Kidney (tissue), 14 donors: Measurements from ENCODE around the gene MAGOH. TPM values are rescaled to one million over a fixed set of nuclear protein-coding genes. Genes with fewer than 3 reads are reported as not detected.

ENCODE experiments used
- DNase-seq, 5 donors: peaks; one replicate each; pipeline ENCODE4 v3.0.0-alpha.2; 2013 to 2020
- FAIRE-seq: peaks from 2 replicates; lab custom pipeline; 2012; peaks lifted over from hg19 to GRCh38; lab: Jason Lieb, UNC
- H3K27ac ChIP-seq, 2 donors: one replicate each; pipeline ENCODE4 v1.7.0; 2013; ENCODE audit warnings: low read depth in 2 of 2, low read length in 2 of 2, inconsistent platforms in 1 of 2
- H3K27me3 ChIP-seq: one replicate; pipeline ENCODE4 v1.7.1; 2013; ENCODE audit warnings: low read length, inconsistent platforms; ENCODE audit not compliant: control insufficient read depth, insufficient read depth
- H3K36me3 ChIP-seq, 3 donors: one replicate each; pipeline versions ENCODE4 v1.7.0 to v1.7.1; 2013; ENCODE audit warnings: low read length in 3 of 3, control low read depth in 1 of 3, inconsistent platforms in 1 of 3; ENCODE audit not compliant: insufficient read depth in 3 of 3, control insufficient read depth in 2 of 3
- H3K4me1 ChIP-seq, 3 donors: one replicate each; pipeline versions ENCODE4 v1.7.0 to v1.7.1; 2013; ENCODE audit warnings: low read length in 3 of 3, inconsistent platforms in 1 of 3, low read depth in 1 of 3; ENCODE audit not compliant: control insufficient read depth in 2 of 3, insufficient read depth in 2 of 3
- H3K4me3 ChIP-seq, 3 donors: one replicate each; pipeline versions ENCODE4 v1.7.0 to v1.8.1; 2013; ENCODE audit warnings: low read length in 3 of 3, control low read depth in 1 of 3, inconsistent platforms in 1 of 3
- H3K9ac ChIP-seq, 3 donors: one replicate each; pipeline versions ENCODE4 v1.7.0 to v1.7.1; 2013; ENCODE audit warnings: low read length in 3 of 3, control low read depth in 1 of 3, inconsistent platforms in 1 of 3
- H3K9me3 ChIP-seq, 3 donors: one replicate each; pipeline versions ENCODE4 v1.7.0 to v1.7.1; 2013; ENCODE audit warnings: low read length in 3 of 3, control low read depth in 1 of 3, inconsistent platforms in 1 of 3; ENCODE audit not compliant: control insufficient read depth in 2 of 3, insufficient read depth in 1 of 3
- intact Hi-C: fragments of 100-400 bp; cut with DNase I; formaldehyde crosslinking; loops from one replicate; pipeline ENCODE4 v1.11.1; 2022
- polyA plus RNA-seq: library from polyadenylated mRNA; stranded (reverse); fragments of 350-450 nt; fragmentation: Illumina TruSeq; extraction: RNeasy Lipid Tissue Mini Kit (QIAGEN cat#74804); gene quantifications from one replicate; pipeline ENCODE4 v1.2.3, GENCODE V29; 2014; ENCODE audit warnings: low read depth, low replicate concordance; ENCODE audit not compliant: insufficient read depth
- total RNA-seq: library from RNA; stranded (reverse); fragmentation: NEBNext Ultra II Directional; extraction: Animal tissue kit (Norgen Biotek cat#: 25700); gene quantifications from one replicate; pipeline ENCODE4 v1.2.1, GENCODE V29; 2021
- TF ChIP-seq, protein P1 (sequence below): IDR thresholded peaks from 3 replicates; pipeline ENCODE4 v1.5.1; 2012; ENCODE audit warnings: mild to moderate bottlenecking, moderate library complexity, borderline replicate concordance; ENCODE audit not compliant: insufficient read depth; ENCODE audit errors: extremely low read depth
- donor health status: control.
- donor health status: control.
- donor health status: control.
- donor health status: control.
- donor health status: control.
- donor health status: DM: yes; HTN: yes; CAD: no.
- donor health status: Normal renal cell carcinoma (clear cell type).

Gene MAGOH
- total and polyA plus RNA-seq, 2 donors from 2014 or later: 39.4 to 64.6 TPM

GRCh38 chr1:53259932-53260331 lies 21.6 kb upstream of the MAGOH start:
- no peak for DNase-seq
- H3K4me1 ChIP-seq: no peaks in the 10 kb centered on the region
- no peaks in the 10 kb centered on the region for H3K9me3 ChIP-seq
- FAIRE-seq: no peak
- no peak overlapping the region for H3K9ac ChIP-seq
- H3K36me3 ChIP-seq: no peaks in the 10 kb centered on the region
- intact Hi-C loops: no loop called here
- H3K27ac ChIP-seq: no peak overlapping the region
- no peak overlapping the region for H3K4me3 ChIP-seq
- H3K27me3 ChIP-seq: no peaks in the 10 kb centered on the region
- TF ChIP-seq, protein P1, sequence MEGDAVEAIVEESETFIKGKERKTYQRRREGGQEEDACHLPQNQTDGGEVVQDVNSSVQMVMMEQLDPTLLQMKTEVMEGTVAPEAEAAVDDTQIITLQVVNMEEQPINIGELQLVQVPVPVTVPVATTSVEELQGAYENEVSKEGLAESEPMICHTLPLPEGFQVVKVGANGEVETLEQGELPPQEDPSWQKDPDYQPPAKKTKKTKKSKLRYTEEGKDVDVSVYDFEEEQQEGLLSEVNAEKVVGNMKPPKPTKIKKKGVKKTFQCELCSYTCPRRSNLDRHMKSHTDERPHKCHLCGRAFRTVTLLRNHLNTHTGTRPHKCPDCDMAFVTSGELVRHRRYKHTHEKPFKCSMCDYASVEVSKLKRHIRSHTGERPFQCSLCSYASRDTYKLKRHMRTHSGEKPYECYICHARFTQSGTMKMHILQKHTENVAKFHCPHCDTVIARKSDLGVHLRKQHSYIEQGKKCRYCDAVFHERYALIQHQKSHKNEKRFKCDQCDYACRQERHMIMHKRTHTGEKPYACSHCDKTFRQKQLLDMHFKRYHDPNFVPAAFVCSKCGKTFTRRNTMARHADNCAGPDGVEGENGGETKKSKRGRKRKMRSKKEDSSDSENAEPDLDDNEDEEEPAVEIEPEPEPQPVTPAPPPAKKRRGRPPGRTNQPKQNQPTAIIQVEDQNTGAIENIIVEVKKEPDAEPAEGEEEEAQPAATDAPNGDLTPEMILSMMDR: no peak

DNA sequence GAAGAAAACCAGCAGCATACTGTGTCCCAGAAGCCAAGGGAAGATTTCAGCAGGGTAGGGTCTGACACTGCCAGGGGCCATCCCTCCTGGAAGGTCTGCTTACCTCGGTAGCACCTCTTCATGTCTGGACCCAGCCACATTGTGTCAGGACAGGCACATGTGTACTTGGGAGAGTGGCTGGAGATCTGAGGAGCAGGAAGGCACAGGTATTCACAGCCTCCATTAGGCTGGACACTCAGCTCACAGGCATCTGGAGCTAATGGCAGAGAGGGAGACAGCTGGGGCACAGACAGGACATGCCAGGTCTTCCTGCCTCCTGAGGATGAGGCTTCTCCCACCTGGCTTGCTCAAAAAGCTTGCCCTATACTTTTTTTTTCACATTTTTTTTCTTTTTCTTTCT lies 19.9 kb upstream of the MAGOH start:
- H3K27me3 ChIP-seq: no peaks in the 10 kb centered on the region
- H3K9ac ChIP-seq: no peak overlapping the region
- H3K9me3 ChIP-seq: no peaks in the 10 kb centered on the region
- TF ChIP-seq, protein P1: no peak
- H3K36me3 ChIP-seq: no peaks in the 10 kb centered on the region
- H3K4me3 ChIP-seq: no peak overlapping the region
- FAIRE-seq (no peak), DNase-seq (no peak)
- H3K27ac ChIP-seq: no peak overlapping the region
- H3K4me1 ChIP-seq: no peaks in the 10 kb centered on the region
- intact Hi-C loops: no loop called here

- FAIRE-seq: no peak
- intact Hi-C loops: no loop called here
- Histone ChIP-seq H3K4me1 (no peaks in the 10 kb centered on the region), H3K27ac (no peak overlapping the region), H3K36me3 (no peaks in the 10 kb centered on the region), H3K9me3 (no peaks in the 10 kb centered on the region), H3K4me3 (no peak overlapping the region), H3K9ac (no peak overlapping the region), H3K27me3 (no peaks in the 10 kb centered on the region)
- TF ChIP-seq, protein P1: no peak
- no peak for DNase-seq
Observed at GRCh38 chr1:53257454-53258081, 19.2 kb upstream of the MAGOH start.
